H9 (cell line): Measurements from ENCODE around the gene DDX49. TPM values are rescaled to one million over a fixed set of nuclear protein-coding genes. Genes with fewer than 3 reads are reported as not detected.
"Not testable (repeated sequence)": the region's sequence is repeated elsewhere in the genome, so short reads cannot be mapped to it uniquely, and the experiment has no call there.

ENCODE experiments used
- DNase-seq: peaks from one replicate; pipeline ENCODE4 v3.0.0-alpha.2; 2017
- H2AFZ ChIP-seq: one replicate; pipeline ENCODE4 v1.6.1; 2013; ENCODE audit warnings: mild to moderate bottlenecking, low read length, control low read depth, moderate library complexity
- H2AK5ac ChIP-seq: 2 replicates; pipeline ENCODE4 v1.6.1; 2013; ENCODE audit warnings: low read length, control low read depth, mixed read lengths; ENCODE audit not compliant: insufficient read length
- H2BK120ac ChIP-seq: one replicate; pipeline ENCODE4 v1.6.1; 2013; ENCODE audit warnings: low read depth, mild to moderate bottlenecking, low read length, control low read depth, inconsistent platforms; ENCODE audit not compliant: poor library complexity, severe bottlenecking
- H2BK12ac ChIP-seq: 2 replicates; pipeline ENCODE4 v1.6.1; 2013; ENCODE audit warnings: low read length, control low read depth, mixed read lengths, low read depth; ENCODE audit not compliant: insufficient read length
- H2BK15ac ChIP-seq: 2 replicates; pipeline ENCODE4 v1.6.1; 2013; ENCODE audit warnings: low read depth, low read length, control low read depth
- H2BK20ac ChIP-seq: one replicate; pipeline ENCODE4 v1.6.1; 2013; ENCODE audit warnings: low read depth, mild to moderate bottlenecking, low read length, control low read depth, inconsistent platforms; ENCODE audit not compliant: poor library complexity, severe bottlenecking
- H2BK5ac ChIP-seq: 2 replicates; pipeline ENCODE4 v1.6.1; 2013; ENCODE audit warnings: low read length, control low read depth, mixed read lengths; ENCODE audit not compliant: insufficient read length
- H3K14ac ChIP-seq: 2 replicates; pipeline ENCODE4 v1.6.1; 2013; ENCODE audit warnings: low read length, control low read depth; ENCODE audit not compliant: insufficient read depth
- H3K18ac ChIP-seq: 2 replicates; pipeline ENCODE4 v1.6.1; 2013; ENCODE audit warnings: low read depth, mild to moderate bottlenecking, mixed read lengths, low read length, control low read depth; ENCODE audit not compliant: insufficient read length
- H3K23ac ChIP-seq: 2 replicates; pipeline ENCODE4 v1.6.1; 2013; ENCODE audit warnings: low read length, control low read depth, mixed read lengths, low read depth; ENCODE audit not compliant: insufficient read length
- H3K23me2 ChIP-seq: 2 replicates; pipeline ENCODE4 v1.6.1; 2013; ENCODE audit warnings: low read depth, mild to moderate bottlenecking, mixed read lengths, low read length, control low read depth; ENCODE audit not compliant: insufficient read length, poor library complexity, severe bottlenecking
- H3K27ac ChIP-seq: 2 replicates; pipeline ENCODE4 v1.5.1; 2013; ENCODE audit warnings: low read length, control low read depth, mixed read lengths, low read depth; ENCODE audit not compliant: insufficient read length
- H3K27me3 ChIP-seq: 2 replicates; pipeline ENCODE4 v1.6.1; 2013; ENCODE audit warnings: low read length, control low read depth, inconsistent platforms; ENCODE audit not compliant: insufficient read depth
- H3K4ac ChIP-seq: 2 replicates; pipeline ENCODE4 v1.6.1; 2013; ENCODE audit warnings: low read depth, mild to moderate bottlenecking, control low read depth, inconsistent platforms, low read length, moderate library complexity
- H3K4me1 ChIP-seq: 2 replicates; pipeline ENCODE4 v1.6.1; 2013; ENCODE audit warnings: low read length, control low read depth, inconsistent platforms; ENCODE audit not compliant: insufficient read depth
- H3K4me2 ChIP-seq: 2 replicates; pipeline ENCODE4 v1.6.1; 2013; ENCODE audit warnings: low read length, control low read depth, mixed read lengths; ENCODE audit not compliant: insufficient read length, insufficient read depth
- H3K56ac ChIP-seq: 2 replicates; pipeline ENCODE4 v1.6.1; 2013; ENCODE audit warnings: low read depth, mild to moderate bottlenecking, mixed read lengths, low read length, control low read depth; ENCODE audit not compliant: insufficient read length
- H3K79me1 ChIP-seq: 2 replicates; pipeline ENCODE4 v1.6.1; 2013; ENCODE audit warnings: low read depth, mild to moderate bottlenecking, moderate library complexity, low read length, control low read depth, inconsistent platforms; ENCODE audit not compliant: insufficient read depth, poor library complexity, severe bottlenecking
- H3K79me2 ChIP-seq: 2 replicates; pipeline ENCODE4 v1.6.1; 2013; ENCODE audit warnings: low read length, control low read depth, inconsistent platforms; ENCODE audit not compliant: insufficient read depth
- H3K9ac ChIP-seq: 2 replicates; pipeline ENCODE4 v1.6.1; 2013; ENCODE audit warnings: low read length, control low read depth, mixed read lengths; ENCODE audit not compliant: insufficient read length; ENCODE audit errors: extremely low read depth
- H3K9me3 ChIP-seq: one replicate; pipeline ENCODE4 v1.6.1; 2013; ENCODE audit warnings: low read depth, low read length, inconsistent platforms; ENCODE audit not compliant: control insufficient read depth
- H3T11ph ChIP-seq: one replicate; pipeline ENCODE4 v1.6.1; 2013; ENCODE audit warnings: mild to moderate bottlenecking, low read length, control low read depth, inconsistent platforms
- H4K20me1 ChIP-seq: one replicate; pipeline ENCODE4 v1.6.1; 2013; ENCODE audit not compliant: control insufficient read depth, insufficient read length, insufficient read depth
- H4K5ac ChIP-seq: 2 replicates; pipeline ENCODE4 v1.6.1; 2013; ENCODE audit warnings: low read depth, mild to moderate bottlenecking, mixed read lengths, low read length, control low read depth; ENCODE audit not compliant: insufficient read length
- H4K8ac ChIP-seq: replicated peaks from 2 replicates; pipeline ENCODE4 v1.6.1; 2013; ENCODE audit warnings: low read length, control low read depth, mixed read lengths, low read depth; ENCODE audit not compliant: insufficient read length
- H4K91ac ChIP-seq: 2 replicates; pipeline ENCODE4 v1.6.1; 2013; ENCODE audit warnings: low read depth, mild to moderate bottlenecking, moderate library complexity, mixed read lengths, low read length, control low read depth; ENCODE audit not compliant: insufficient read length
- H3K27ac Mint-ChIP-seq, 3 experiments: 2 replicates in 2 of 3; 3 replicates in 1 of 3; pipeline ENCODE4 v1.8.0; 2020 to 2021; ENCODE audit warnings: mixed read lengths in 3 of 3, mild to moderate bottlenecking in 1 of 3, moderate library complexity in 1 of 3
- H3K27me3 Mint-ChIP-seq: 2 replicates; pipeline ENCODE4 v1.8.0; 2021; ENCODE audit warnings: low read depth, mild to moderate bottlenecking, moderate library complexity, mixed read lengths
- H3K36me3 Mint-ChIP-seq, 3 experiments: 2 replicates in 2 of 3; 3 replicates in 1 of 3; pipeline ENCODE4 v1.8.0; 2020 to 2021; ENCODE audit warnings: low read depth in 3 of 3, mixed read lengths in 3 of 3; ENCODE audit not compliant: insufficient read depth in 1 of 3
- H3K4me1 Mint-ChIP-seq, 2 experiments: 2 replicates each; pipeline ENCODE4 v1.8.0; 2020; ENCODE audit warnings: mixed read lengths in 2 of 2
- H3K4me3 Mint-ChIP-seq, 2 experiments: 2 replicates in 1 of 2; 3 replicates in 1 of 2; pipeline ENCODE4 v1.8.0; 2020 to 2021; ENCODE audit warnings: mild to moderate bottlenecking in 2 of 2, mixed read lengths in 2 of 2, moderate library complexity in 1 of 2
- H3K9me3 Mint-ChIP-seq, 2 experiments: 2 replicates in 1 of 2; 3 replicates in 1 of 2; pipeline ENCODE4 v1.8.0; 2020; ENCODE audit warnings: mild to moderate bottlenecking in 2 of 2, mixed read lengths in 2 of 2, moderate library complexity in 1 of 2
- CTCF ChIP-seq: fragments of 200-600 bp; sonication (generic); conservative IDR thresholded peaks from 3 replicates; pipeline ENCODE4 v1.8.0; 2021; ENCODE audit warnings: antibody characterized with exemption, mild to moderate bottlenecking
- WGBS: extraction: QIAGEN DNeasy Blood & Tissue Kit; methylation state at CpG from one replicate; pipeline ENCODE4 v1.1.7; 2013; ENCODE audit warnings: missing lambda C conversion rate, low lambda C conversion rate, mixed read lengths; ENCODE audit not compliant: insufficient read length; ENCODE audit errors: extremely low coverage; 5-methylcytosine and 5-hydroxymethylcytosine counted together
- total RNA-seq: library from RNA; stranded (reverse); gene quantifications from 2 replicates; pipeline ENCODE4 v1.2.1, GENCODE V29; 2021

The DDX49 gene
- total RNA-seq, 1 experiment from 2014 or later: 52.3 TPM

GRCh38 chr19:18951721-18952281 lies 32.3 kb downstream of the DDX49 start:
- no peak overlapping the region for H4K5ac ChIP-seq
- Mint-ChIP-seq H3K27ac (no peak overlapping the region), H3K27me3 (peaks cover 24% of the 10 kb centered on the region), H3K4me3 (no peak overlapping the region), H3K9me3 (peaks cover 2 to 3% of the 10 kb centered on the region in 2 experiments; a peak in 2 of 5 replicates), H3K36me3 (no peaks in the 10 kb centered on the region), H3K4me1 (no peaks in the 10 kb centered on the region)
- H3K4me2 ChIP-seq: no peak overlapping the region
- no peak overlapping the region for H2AFZ ChIP-seq
- no peak overlapping the region for H3K9ac ChIP-seq
- WGBS: no CpG with 5 or more reads among the region's 7 CpGs
- no peak overlapping the region for H2BK12ac ChIP-seq
- no peak overlapping the region for H4K91ac ChIP-seq
- H3K14ac ChIP-seq: no peak overlapping the region
- H4K20me1 ChIP-seq: no peaks in the 10 kb centered on the region
- no peak overlapping the region for H2BK5ac ChIP-seq
- H3K23me2 ChIP-seq: no peaks in the 10 kb centered on the region
- H2BK120ac ChIP-seq: no peak overlapping the region
- no peak overlapping the region for H3K23ac ChIP-seq
- no peak overlapping the region for H3K27ac ChIP-seq
- H3T11ph ChIP-seq: no peak overlapping the region
- H3K79me1 ChIP-seq: no peaks in the 10 kb centered on the region
- no peak for TF ChIP-seq CTCF
- no peak overlapping the region for H3K4ac ChIP-seq
- H2AK5ac ChIP-seq: no peak overlapping the region
- H3K4me1 ChIP-seq: no peaks in the 10 kb centered on the region
- no peak overlapping the region for H3K18ac ChIP-seq
- no peaks in the 10 kb centered on the region for H3K79me2 ChIP-seq
- no peak overlapping the region for H2BK15ac ChIP-seq
- H2BK20ac ChIP-seq: no peak overlapping the region
- no peak for DNase-seq
- no peaks in the 10 kb centered on the region for H3K9me3 ChIP-seq
- no peaks in the 10 kb centered on the region for H3K27me3 ChIP-seq
- H4K8ac ChIP-seq: no peak overlapping the region
- no peak overlapping the region for H3K56ac ChIP-seq

- H3K14ac ChIP-seq, H3K23ac ChIP-seq, H3K27me3 ChIP-seq, DNase-seq, H4K91ac ChIP-seq, H3K36me3 Mint-ChIP-seq, H2BK20ac ChIP-seq, H2AK5ac ChIP-seq, H3K4me3 Mint-ChIP-seq, H2BK15ac ChIP-seq, H3K79me1 ChIP-seq, H4K5ac ChIP-seq, H2AFZ ChIP-seq, H3K18ac ChIP-seq, H3K56ac ChIP-seq, H3K9me3 ChIP-seq, H3K9me3 Mint-ChIP-seq, H3T11ph ChIP-seq, H3K4me1 Mint-ChIP-seq, H3K9ac ChIP-seq, H2BK12ac ChIP-seq, H3K4me1 ChIP-seq, H4K20me1 ChIP-seq, H4K8ac ChIP-seq, H3K27ac ChIP-seq, H3K4me2 ChIP-seq, H2BK120ac ChIP-seq, H3K4ac ChIP-seq, H2BK5ac ChIP-seq, H3K79me2 ChIP-seq, H3K23me2 ChIP-seq, H3K27ac Mint-ChIP-seq: not testable (repeated sequence)
- WGBS: no CpG with 5 or more reads among the region's 17 CpGs
- peaks cover 24% of the 10 kb centered on the region for H3K27me3 Mint-ChIP-seq
Measured at GRCh38 chr19:18952364-18953003, 33.0 kb downstream of the DDX49 start.
